Esophagus muscularis mucosa (tissue), 4 donors: ENCODE data around the gene POLD1. TPM values are rescaled to one million over a fixed set of nuclear protein-coding genes. Genes with fewer than 3 reads are reported as not detected.

Experiments
- DNase-seq: peaks from one replicate; pipeline ENCODE4 v3.0.0-alpha.2; 2017; ENCODE audit errors: extremely low spot score
- H3K27ac ChIP-seq, 4 donors: fragments of 200-600 bp; sonication (generic); replicated peaks in 1 of 4; 1 replicate in 3 of 4; 2 replicates in 1 of 4; pipeline ENCODE4 v1.5.1; 2016 to 2019; ENCODE audit warnings: mild to moderate bottlenecking in 1 of 4
- H3K27me3 ChIP-seq, 4 donors: fragments of 200-600 bp; sonication (generic); one replicate each; pipeline versions ENCODE4 v1.5.1 to v1.6.0; 2016 to 2019
- H3K36me3 ChIP-seq, 4 donors: fragments of 200-600 bp; sonication (generic); one replicate each; pipeline ENCODE4 v1.5.1; 2016 to 2019
- H3K4me1 ChIP-seq, 4 donors: fragments of 200-600 bp; sonication (generic); one replicate each; pipeline ENCODE4 v1.5.1; 2016 to 2019
- H3K4me3 ChIP-seq, 4 donors: fragments of 200-600 bp; sonication (generic); 1 replicate in 2 of 4; 2 replicates in 2 of 4; pipeline ENCODE4 v1.5.1; 2016 to 2019; ENCODE audit warnings: mild to moderate bottlenecking in 4 of 4, moderate library complexity in 1 of 4
- H3K9me3 ChIP-seq, 4 donors: fragments of 200-600 bp; sonication (generic); 1 replicate in 3 of 4; 2 replicates in 1 of 4; pipeline ENCODE4 v1.5.1; 2016 to 2019
- CTCF ChIP-seq, 3 experiments: fragments of 200-600 bp in 2 of 3; fragments of 450-650 bp in 1 of 3; sonication (generic) in 2 of 3; IDR thresholded peaks; one replicate each; pipeline ENCODE4 v1.5.1; 2017 to 2019; ENCODE audit warnings: antibody characterized with exemption in 3 of 3, mild to moderate bottlenecking in 2 of 3, moderate library complexity in 1 of 3
- EP300 ChIP-seq: sonication (generic); formaldehyde crosslinking; IDR thresholded peaks from one replicate; pipeline ENCODE4 v1.6.1; 2017; ENCODE audit warnings: antibody characterized with exemption
- POLR2A ChIP-seq: fragments of 450-650 bp; IDR thresholded peaks from one replicate; pipeline ENCODE4 v1.6.1; 2017; ENCODE audit warnings: antibody characterized with exemption, moderate library complexity, mild to moderate bottlenecking, low read depth
- POLR2AphosphoS5 ChIP-seq, 2 donors: sonication (generic); formaldehyde crosslinking; IDR thresholded peaks; one replicate each; pipeline ENCODE4 v1.6.1; 2017; ENCODE audit warnings: antibody characterized with exemption in 2 of 2
- WGBS: methylation state at CpG from one replicate; pipeline ENCODE4 v1.1.5; 2018; 5-methylcytosine and 5-hydroxymethylcytosine counted together
- intact Hi-C: fragments of 100-400 bp; cut with DNase I; formaldehyde crosslinking; loops from one replicate; pipeline ENCODE4 v1.15.1; 2023
- total RNA-seq, 4 donors: library from RNA; depleted of rRNA; stranded (reverse); fragments of >200 nt; gene quantifications; one replicate each; pipeline versions ENCODE4 v1.1.0 to v1.2.1, GENCODE V29; 2016

The POLD1 gene
- total RNA-seq, 4 donors from 2014 or later = 8.8 to 18.0 (median 11.6) TPM

- Histone ChIP-seq H3K36me3 (no peaks in the 10 kb centered on the region), H3K27me3 (no peaks in the 10 kb centered on the region), H3K4me1 (peaks cover 3 to 17% (median 15%) of the 10 kb centered on the region in 4 donors), H3K27ac (no peak overlapping the region), H3K4me3 (no peak overlapping the region), H3K9me3 (no peaks in the 10 kb centered on the region)
- WGBS = 82% methylated on average over 7 of the region's 7 CpGs
- intact Hi-C loops = no loop called here
- no peak for TF ChIP-seq EP300
- TF ChIP-seq POLR2A = no peak
- TF ChIP-seq CTCF (IDR thresholded peaks at IDR 0.05) = no peak
- TF ChIP-seq POLR2AphosphoS5 (IDR thresholded peaks at IDR 0.05) = no peak
- DNase-seq = no peak
Measured at GRCh38 chr19:50362030-50362412, 22.1 kb upstream of the POLD1 start.

GRCh38 chr19:50362656-50363424 lies 21.3 kb upstream of the POLD1 start:
- TF ChIP-seq POLR2AphosphoS5 (IDR thresholded peaks at IDR 0.05) (no peak), CTCF (IDR thresholded peaks at IDR 0.05) (no peak), POLR2A (no peak), EP300 (no peak)
- no peaks in the 10 kb centered on the region for H3K36me3 ChIP-seq
- DNase-seq = no peak
- H3K4me3 ChIP-seq = no peak overlapping the region
- WGBS = 60% methylated on average over 11 of the region's 11 CpGs
- no peaks in the 10 kb centered on the region for H3K9me3 ChIP-seq
- peaks cover 0 to 10% (median 8%) of the 10 kb centered on the region in 4 donors for H3K4me1 ChIP-seq
- no peaks in the 10 kb centered on the region for H3K27me3 ChIP-seq
- intact Hi-C loops = no loop called here
- no peak overlapping the region for H3K27ac ChIP-seq

GRCh38 chr19:50365434-50366306 lies 18.5 kb upstream of the POLD1 start, which contains the start of gene NAPSA:
TSS of gene NAPSA (minus strand) at chr19:50365639. CDS start at chr19:50365621, 18 bp downstream.
- H3K9me3 ChIP-seq = no peaks in the 10 kb centered on the region
- TF ChIP-seq EP300 (no peak), POLR2A (no peak), POLR2AphosphoS5 (IDR thresholded peaks at IDR 0.05) (no peak), CTCF (IDR thresholded peaks at IDR 0.05) (no peak)
- peaks cover 0 to 13% (median 5%) of the 10 kb centered on the region in 4 donors for H3K4me1 ChIP-seq
- DNase-seq = no peak
- H3K27me3 ChIP-seq = no peaks in the 10 kb centered on the region
- WGBS = 87% methylated on average over 8 of the region's 11 CpGs
- no peak within 1 kb of the TSS for H3K4me3 ChIP-seq
- no peaks in the 10 kb centered on the region for H3K36me3 ChIP-seq
- intact Hi-C loops = loop anchor here (5.0 kb wide), 1 partner anchor 47 kb away; no protein-coding TSS in a partner anchor
- H3K27ac ChIP-seq = no peak within 1 kb of the TSS

- WGBS = 13% methylated on average over 18 of the region's 34 CpGs
- Histone ChIP-seq H3K36me3 (no peaks in the 10 kb centered on the region), H3K9me3 (no peaks in the 10 kb centered on the region), H3K4me1 (peaks cover 0 to 13% (median 5%) of the 10 kb centered on the region in 4 donors), H3K27ac (peak overlapping the region; percentile 69 to 81 (median 76)), H3K4me3 (peak overlapping the region; percentile 57 to 70 (median 63)), H3K27me3 (no peaks in the 10 kb centered on the region)
- peak; percentile 97 for DNase-seq
- TF ChIP-seq CTCF (IDR thresholded peaks at IDR 0.05) = peak; percentile 89 to 94 (median 92)
- TF ChIP-seq EP300 = no peak
- TF ChIP-seq POLR2AphosphoS5 (IDR thresholded peaks at IDR 0.05) = peak; percentile 20 to 74
- intact Hi-C loops = loop anchor here (2.0 to 5.0 kb wide), 2 partner anchors 43 to 92 kb away; no protein-coding TSS in a partner anchor
Measured at GRCh38 chr19:50368649-50369570, 15.2 kb upstream of the POLD1 start.
